OCI-LY1 (cell line): ENCODE measurements around the gene RAD54L.

Experiments
- EZH2 ChIP-seq: fragments of 200-600 bp; sonication (generic), shearing (Covaris generic); IDR thresholded peaks from 2 replicates; pipeline ENCODE4 v1.8.0; 2017; ENCODE audit warnings: borderline replicate concordance, mixed run types, mild to moderate bottlenecking, antibody characterized with exemption, low read length, moderate library complexity, mixed read lengths
- TF ChIP-seq, protein P1 (sequence below): fragments of 200-600 bp; sonication (generic), shearing (Covaris generic); IDR thresholded peaks from 2 replicates; pipeline ENCODE4 v1.5.1; 2017; ENCODE audit warnings: mild to moderate bottlenecking, antibody characterized with exemption, low read length, moderate library complexity, mixed read lengths

DNA sequence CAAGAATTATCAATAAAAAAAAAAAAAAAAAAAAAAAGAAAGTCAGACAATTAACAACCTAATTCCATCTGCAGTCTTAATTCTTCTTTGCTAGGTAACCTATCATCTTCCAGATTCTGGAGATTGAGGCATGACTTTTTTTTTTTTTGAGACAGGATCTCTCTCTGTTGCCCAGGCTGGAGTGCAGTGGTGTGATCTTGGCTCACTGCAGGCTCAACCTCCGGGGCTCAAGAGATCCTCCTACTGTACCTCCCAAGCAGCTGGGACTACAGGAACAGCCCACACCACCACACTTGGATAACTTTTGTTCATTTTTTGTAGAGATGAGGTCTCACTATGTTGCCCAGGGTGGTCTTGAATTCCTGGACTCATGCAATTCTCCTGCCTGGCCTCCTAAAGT is 4.6 kb upstream of the RAD54L start:
- TF ChIP-seq, protein P1, sequence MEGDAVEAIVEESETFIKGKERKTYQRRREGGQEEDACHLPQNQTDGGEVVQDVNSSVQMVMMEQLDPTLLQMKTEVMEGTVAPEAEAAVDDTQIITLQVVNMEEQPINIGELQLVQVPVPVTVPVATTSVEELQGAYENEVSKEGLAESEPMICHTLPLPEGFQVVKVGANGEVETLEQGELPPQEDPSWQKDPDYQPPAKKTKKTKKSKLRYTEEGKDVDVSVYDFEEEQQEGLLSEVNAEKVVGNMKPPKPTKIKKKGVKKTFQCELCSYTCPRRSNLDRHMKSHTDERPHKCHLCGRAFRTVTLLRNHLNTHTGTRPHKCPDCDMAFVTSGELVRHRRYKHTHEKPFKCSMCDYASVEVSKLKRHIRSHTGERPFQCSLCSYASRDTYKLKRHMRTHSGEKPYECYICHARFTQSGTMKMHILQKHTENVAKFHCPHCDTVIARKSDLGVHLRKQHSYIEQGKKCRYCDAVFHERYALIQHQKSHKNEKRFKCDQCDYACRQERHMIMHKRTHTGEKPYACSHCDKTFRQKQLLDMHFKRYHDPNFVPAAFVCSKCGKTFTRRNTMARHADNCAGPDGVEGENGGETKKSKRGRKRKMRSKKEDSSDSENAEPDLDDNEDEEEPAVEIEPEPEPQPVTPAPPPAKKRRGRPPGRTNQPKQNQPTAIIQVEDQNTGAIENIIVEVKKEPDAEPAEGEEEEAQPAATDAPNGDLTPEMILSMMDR, result no peak
- no peak for TF ChIP-seq EZH2
